Trophoblast cell (in vitro differentiated cells and primary cell): ENCODE results near the gene TMEM60.

Experiments used
- DNase-seq, 2 donors: peaks; one replicate each; pipeline ENCODE4 v3.0.0-alpha.2; 2016
- H2AFZ ChIP-seq: 2 replicates; pipeline ENCODE4 v1.6.1; 2013; ENCODE audit warnings: low read length, moderate library complexity, mild to moderate bottlenecking; ENCODE audit not compliant: insufficient read depth, poor library complexity
- H2AK5ac ChIP-seq: 2 replicates; pipeline ENCODE4 v1.6.1; 2013; ENCODE audit warnings: mild to moderate bottlenecking, low read length
- H2BK120ac ChIP-seq: 2 replicates; pipeline ENCODE4 v1.6.1; 2013; ENCODE audit warnings: low read length, mild to moderate bottlenecking, moderate library complexity; ENCODE audit not compliant: insufficient read depth, poor library complexity
- H2BK12ac ChIP-seq: 2 replicates; pipeline ENCODE4 v1.6.1; 2013; ENCODE audit warnings: mild to moderate bottlenecking, low read length, moderate library complexity
- H2BK5ac ChIP-seq: 2 replicates; pipeline ENCODE4 v1.6.1; 2013; ENCODE audit warnings: low read length, low read depth, moderate library complexity, mild to moderate bottlenecking; ENCODE audit not compliant: poor library complexity
- H3K14ac ChIP-seq: 2 replicates; pipeline ENCODE4 v1.6.1; 2013; ENCODE audit warnings: mild to moderate bottlenecking, low read length
- H3K18ac ChIP-seq: 2 replicates; pipeline ENCODE4 v1.6.1; 2013; ENCODE audit warnings: mild to moderate bottlenecking, low read length
- H3K23ac ChIP-seq: 2 replicates; pipeline ENCODE4 v1.6.1; 2013; ENCODE audit warnings: low read length
- H3K27ac ChIP-seq: 2 replicates; pipeline ENCODE4 v1.5.1; 2013; ENCODE audit warnings: low read depth, mild to moderate bottlenecking, inconsistent platforms, low read length, moderate library complexity
- H3K27me3 ChIP-seq: 2 replicates; pipeline ENCODE4 v1.6.1; 2013; ENCODE audit warnings: inconsistent platforms, mild to moderate bottlenecking, low read length, moderate library complexity; ENCODE audit not compliant: insufficient read depth
- H3K36me3 ChIP-seq, 2 experiments: 1 replicate in 1 of 2; 2 replicates in 1 of 2; pipeline ENCODE4 v1.6.1; 2013; ENCODE audit warnings: low read length in 2 of 2, mild to moderate bottlenecking in 2 of 2, moderate library complexity in 1 of 2; ENCODE audit not compliant: insufficient read depth in 2 of 2, control insufficient read depth in 1 of 2
- H3K4ac ChIP-seq: 2 replicates; pipeline ENCODE4 v1.6.1; 2013; ENCODE audit warnings: low read depth, mild to moderate bottlenecking, low read length, moderate library complexity
- H3K4me1 ChIP-seq, 2 experiments: 1 replicate in 1 of 2; 2 replicates in 1 of 2; pipeline ENCODE4 v1.6.1; 2013; ENCODE audit warnings: low read length in 2 of 2, mild to moderate bottlenecking in 2 of 2, moderate library complexity in 1 of 2; ENCODE audit not compliant: insufficient read depth in 2 of 2, control insufficient read depth in 1 of 2
- H3K4me2 ChIP-seq: 2 replicates; pipeline ENCODE4 v1.6.1; 2013; ENCODE audit warnings: inconsistent platforms, mild to moderate bottlenecking, low read length, moderate library complexity
- H3K4me3 ChIP-seq: 2 replicates; pipeline ENCODE4 v1.5.1; 2013; ENCODE audit warnings: mild to moderate bottlenecking, low read depth, low read length, inconsistent platforms
- H3K79me1 ChIP-seq: one replicate; pipeline ENCODE4 v1.6.1; 2013; ENCODE audit warnings: low read length
- H3K79me2 ChIP-seq: 2 replicates; pipeline ENCODE4 v1.6.1; 2013; ENCODE audit warnings: low read length, mild to moderate bottlenecking; ENCODE audit not compliant: control insufficient read depth, insufficient read depth, poor library complexity
- H3K9ac ChIP-seq: 2 replicates; pipeline ENCODE4 v1.6.1; 2013; ENCODE audit warnings: mild to moderate bottlenecking, low read length
- H3K9me3 ChIP-seq: 2 replicates; pipeline ENCODE4 v1.6.1; 2013; ENCODE audit warnings: low read depth, mild to moderate bottlenecking, control low read depth, inconsistent platforms, low read length; ENCODE audit not compliant: insufficient read depth
- H4K12ac ChIP-seq: 2 replicates; pipeline ENCODE4 v1.6.1; 2013; ENCODE audit warnings: low read depth, mild to moderate bottlenecking, low read length, moderate library complexity
- H4K8ac ChIP-seq: 2 replicates; pipeline ENCODE4 v1.6.1; 2013; ENCODE audit warnings: low read depth, mild to moderate bottlenecking, low read length, moderate library complexity
- H4K91ac ChIP-seq: one replicate; pipeline ENCODE4 v1.6.1; 2013; ENCODE audit warnings: low read depth, mild to moderate bottlenecking, low read length, moderate library complexity
- WGBS: extraction: QIAGEN DNeasy Blood & Tissue Kit; methylation state at CpG from one replicate; pipeline ENCODE4 v1.1.7; 2013; ENCODE audit warnings: missing lambda C conversion rate; ENCODE audit not compliant: insufficient read length, insufficient coverage; ENCODE audit errors: extremely low coverage; 5-methylcytosine and 5-hydroxymethylcytosine counted together

Gene TMEM60

GRCh38 chr7:77770316-77770715 lies 27.9 kb downstream of the TMEM60 start:
- Histone ChIP-seq H3K14ac (no peak overlapping the region), H3K9me3 (no peaks in the 10 kb centered on the region), H2BK5ac (no peak overlapping the region), H3K4me2 (no peak overlapping the region), H2AFZ (no peak overlapping the region), H3K4me3 (no peak overlapping the region), H2BK120ac (no peak overlapping the region), H3K79me2 (peaks cover 2% of the 10 kb centered on the region), H3K27ac (no peak overlapping the region), H2AK5ac (no peak overlapping the region), H2BK12ac (no peak overlapping the region), H3K4ac (no peak overlapping the region), H4K12ac (no peak overlapping the region), H3K23ac (no peak overlapping the region), H3K36me3 (peaks cover 4 to 15% of the 10 kb centered on the region in 2 experiments), H3K9ac (no peak overlapping the region), H3K27me3 (no peaks in the 10 kb centered on the region), H3K4me1 (peaks cover 3 to 4% of the 10 kb centered on the region in 2 experiments), H3K18ac (no peak overlapping the region), H4K8ac (no peak overlapping the region), H3K79me1 (peaks cover 5% of the 10 kb centered on the region), H4K91ac (peak overlapping the region; percentile 14)
- peak; percentile 59 to 71 for DNase-seq
- no CpG with 5 or more reads among the region's 8 CpGs for WGBS

- no CpG with 5 or more reads among the region's 6 CpGs for WGBS
- Histone ChIP-seq H3K27me3 (no peaks in the 10 kb centered on the region), H3K79me2 (peaks cover 2% of the 10 kb centered on the region), H2BK5ac (no peak overlapping the region), H4K91ac (no peak overlapping the region), H3K4me2 (no peak overlapping the region), H2AK5ac (no peak overlapping the region), H2BK120ac (no peak overlapping the region), H2BK12ac (peak overlapping the region; percentile 9), H4K12ac (no peak overlapping the region), H3K9ac (no peak overlapping the region), H3K4me3 (no peak overlapping the region), H3K18ac (no peak overlapping the region), H3K23ac (no peak overlapping the region), H2AFZ (no peak overlapping the region), H3K9me3 (no peaks in the 10 kb centered on the region), H3K79me1 (peaks cover 5% of the 10 kb centered on the region), H3K36me3 (peaks cover 2 to 7% of the 10 kb centered on the region in 2 experiments), H3K4ac (no peak overlapping the region), H4K8ac (no peak overlapping the region), H3K14ac (no peak overlapping the region), H3K27ac (no peak overlapping the region), H3K4me1 (peaks cover 3 to 4% of the 10 kb centered on the region in 2 experiments)
- DNase-seq = no peak
These were observed 31.2 kb downstream of the TMEM60 start for GRCh38 chr7:77766801-77767605.

- Histone ChIP-seq H2AK5ac (peak overlapping the region; percentile 15), H3K79me1 (peaks cover 5% of the 10 kb centered on the region)
These were observed 32.1 kb downstream of the TMEM60 start for GRCh38 chr7:77765906-77766800.

GRCh38 chr7:77765481-77765880 lies 32.8 kb downstream of the TMEM60 start:
- H3K4ac ChIP-seq = no peak overlapping the region

More at GRCh38 chr7:77765906-77766800, 32.1 kb downstream of the TMEM60 start:
- Histone ChIP-seq H3K79me2 (peaks cover 2% of the 10 kb centered on the region), H3K18ac (peak overlapping the region; percentile 64), H4K91ac (peak overlapping the region; percentile 57), H4K12ac (peak overlapping the region; percentile 80), H3K23ac (no peak overlapping the region), H3K4me1 (peaks cover 3 to 4% of the 10 kb centered on the region in 2 experiments), H2BK12ac (peak overlapping the region; percentile 61), H3K4me3 (no peak overlapping the region), H3K36me3 (peaks cover 2 to 7% of the 10 kb centered on the region in 2 experiments), H3K27ac (peak overlapping the region; percentile 44), H3K9me3 (no peaks in the 10 kb centered on the region), H2AFZ (peak overlapping the region; percentile 45), H3K9ac (no peak overlapping the region), H2BK120ac (peak overlapping the region; percentile 72), H2BK5ac (peak overlapping the region; percentile 21), H3K14ac (no peak overlapping the region), H4K8ac (peak overlapping the region; percentile 48), H3K27me3 (no peaks in the 10 kb centered on the region), H3K4ac (peak overlapping the region; percentile 58), H3K4me2 (no peak overlapping the region)
- peak; percentile 23 to 72 for DNase-seq
- no CpG with 5 or more reads among the region's 4 CpGs for WGBS

More at GRCh38 chr7:77765481-77765880, 32.8 kb downstream of the TMEM60 start:
- Histone ChIP-seq H2AK5ac (no peak overlapping the region), H3K4me3 (no peak overlapping the region), H3K14ac (no peak overlapping the region), H3K4me2 (no peak overlapping the region), H3K79me1 (peaks cover 5% of the 10 kb centered on the region), H3K9ac (no peak overlapping the region), H2BK12ac (no peak overlapping the region), H3K27me3 (no peaks in the 10 kb centered on the region), H3K79me2 (peaks cover 2% of the 10 kb centered on the region), H2BK5ac (no peak overlapping the region), H2AFZ (no peak overlapping the region), H3K23ac (no peak overlapping the region), H3K36me3 (peaks cover 2 to 7% of the 10 kb centered on the region in 2 experiments), H3K27ac (no peak overlapping the region), H4K8ac (no peak overlapping the region), H4K12ac (no peak overlapping the region), H4K91ac (no peak overlapping the region), H3K4me1 (peaks cover 3 to 4% of the 10 kb centered on the region in 2 experiments), H3K9me3 (no peaks in the 10 kb centered on the region), H2BK120ac (no peak overlapping the region), H3K18ac (no peak overlapping the region)
- no CpG with 5 or more reads among the region's 3 CpGs for WGBS
- DNase-seq = no peak
